PC-3 (cell line): ENCODE measurements around the gene DPY19L3.

Experiments
- EZH2phosphoT487 ChIP-seq: fragments of 300-600 bp; sonication (generic); IDR thresholded peaks from 2 replicates; pipeline ENCODE4 v1.6.1; 2018; ENCODE audit warnings: mild to moderate bottlenecking, antibody characterized with exemption, low read length, borderline replicate concordance
- TF ChIP-seq, protein P1 (sequence below): fragments of 300-600 bp; sonication (generic); conservative IDR thresholded peaks from 2 replicates; pipeline ENCODE4 v1.5.1; 2017; ENCODE audit warnings: antibody characterized with exemption, low read depth, mild to moderate bottlenecking, low read length

DNA sequence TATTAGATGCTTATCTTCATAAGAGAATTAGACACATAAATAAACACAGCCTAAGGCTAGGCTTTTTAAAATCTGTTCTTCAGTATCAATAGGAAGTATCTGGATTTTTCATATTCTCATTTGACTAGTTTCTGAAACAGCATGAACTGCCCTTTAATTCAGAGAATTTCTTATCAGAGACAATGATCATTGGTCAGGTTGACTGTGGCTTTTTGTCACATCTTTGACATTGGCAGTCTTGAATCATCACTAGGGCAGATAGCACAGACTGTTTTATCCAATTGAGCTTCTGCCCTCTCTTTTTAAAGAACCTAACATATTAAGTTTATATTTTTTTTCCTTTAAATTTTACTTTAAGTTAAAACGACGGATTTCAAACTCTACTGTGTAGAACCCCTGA, 59.6 kb downstream of the DPY19L3 start:
- TF ChIP-seq EZH2phosphoT487, result no peak
- TF ChIP-seq, protein P1, sequence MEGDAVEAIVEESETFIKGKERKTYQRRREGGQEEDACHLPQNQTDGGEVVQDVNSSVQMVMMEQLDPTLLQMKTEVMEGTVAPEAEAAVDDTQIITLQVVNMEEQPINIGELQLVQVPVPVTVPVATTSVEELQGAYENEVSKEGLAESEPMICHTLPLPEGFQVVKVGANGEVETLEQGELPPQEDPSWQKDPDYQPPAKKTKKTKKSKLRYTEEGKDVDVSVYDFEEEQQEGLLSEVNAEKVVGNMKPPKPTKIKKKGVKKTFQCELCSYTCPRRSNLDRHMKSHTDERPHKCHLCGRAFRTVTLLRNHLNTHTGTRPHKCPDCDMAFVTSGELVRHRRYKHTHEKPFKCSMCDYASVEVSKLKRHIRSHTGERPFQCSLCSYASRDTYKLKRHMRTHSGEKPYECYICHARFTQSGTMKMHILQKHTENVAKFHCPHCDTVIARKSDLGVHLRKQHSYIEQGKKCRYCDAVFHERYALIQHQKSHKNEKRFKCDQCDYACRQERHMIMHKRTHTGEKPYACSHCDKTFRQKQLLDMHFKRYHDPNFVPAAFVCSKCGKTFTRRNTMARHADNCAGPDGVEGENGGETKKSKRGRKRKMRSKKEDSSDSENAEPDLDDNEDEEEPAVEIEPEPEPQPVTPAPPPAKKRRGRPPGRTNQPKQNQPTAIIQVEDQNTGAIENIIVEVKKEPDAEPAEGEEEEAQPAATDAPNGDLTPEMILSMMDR, result no peak
